HG02852 (cell line): ENCODE measurements around the gene NCKIPSD.

Experiments used
- ATAC-seq: cut with Tn5 transposase; IDR thresholded peaks from one replicate; pipeline ENCODE4 v1.9.1; 2021; ENCODE audit warnings: mild to moderate bottlenecking, moderate library complexity; ENCODE audit not compliant: unreplicated experiment

Gene NCKIPSD

GRCh38 chr3:48651771-48652170, 33.9 kb downstream of the NCKIPSD start:
- ATAC-seq = no peak

- ATAC-seq = no peak
Observed at GRCh38 chr3:48650723-48651122, 35.0 kb downstream of the NCKIPSD start.

DNA sequence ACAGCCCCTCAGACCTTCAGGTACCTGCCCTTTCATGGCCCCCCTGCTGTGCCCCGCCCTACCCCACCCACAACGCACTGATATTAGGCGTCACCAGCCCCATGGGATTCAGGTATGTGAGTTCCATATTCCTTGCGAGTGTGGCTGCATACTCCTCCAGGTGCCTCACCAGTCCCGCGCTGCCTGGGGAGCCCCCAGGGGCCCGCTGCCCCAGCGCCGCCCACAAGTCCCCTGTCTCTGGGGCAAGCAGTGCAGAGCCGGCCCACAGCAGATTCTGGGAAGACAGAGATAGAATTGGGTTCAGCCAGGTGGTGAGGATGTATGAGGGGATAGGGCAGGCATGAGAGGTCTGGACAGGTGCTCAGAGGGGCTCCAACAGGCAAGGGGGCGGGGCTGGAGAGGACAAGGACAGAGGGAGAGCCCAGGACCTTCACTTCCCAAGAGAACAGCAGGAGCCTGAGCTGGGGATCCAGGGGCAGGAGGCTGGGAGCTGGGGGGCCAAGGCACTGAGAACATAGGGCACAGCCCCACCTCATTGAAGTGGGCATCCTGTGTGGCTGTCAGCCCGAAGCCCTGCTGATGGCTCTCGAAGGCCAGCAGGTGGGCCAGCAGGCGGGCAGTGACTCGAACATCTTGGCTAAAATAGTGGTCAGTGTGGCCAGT, 37.4 kb downstream of the NCKIPSD start:
- no peak for ATAC-seq

DNA sequence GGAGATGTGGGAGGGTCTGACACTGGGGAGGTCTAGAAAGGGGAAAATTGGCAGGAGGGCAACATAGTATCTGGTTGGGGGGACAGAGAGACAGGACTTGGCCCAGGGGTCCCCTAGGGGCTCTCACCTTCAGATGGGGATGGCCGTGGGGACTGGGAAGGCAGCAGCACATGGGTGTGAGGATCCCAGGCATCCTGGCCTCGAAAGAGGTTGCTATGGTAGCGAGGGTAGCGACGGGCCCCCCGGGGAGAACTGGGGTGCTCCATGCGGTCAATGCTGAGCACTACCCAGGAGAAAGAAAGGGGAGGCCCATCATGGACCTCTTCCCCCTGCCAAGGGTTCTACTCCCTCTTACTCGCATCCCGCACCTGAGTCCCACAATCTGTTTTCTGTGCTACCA, 38.0 kb downstream of the NCKIPSD start:
- ATAC-seq = no peak

- ATAC-seq = no peak
Observed at GRCh38 chr3:48644898-48645760, 40.6 kb downstream of the NCKIPSD start.

DNA sequence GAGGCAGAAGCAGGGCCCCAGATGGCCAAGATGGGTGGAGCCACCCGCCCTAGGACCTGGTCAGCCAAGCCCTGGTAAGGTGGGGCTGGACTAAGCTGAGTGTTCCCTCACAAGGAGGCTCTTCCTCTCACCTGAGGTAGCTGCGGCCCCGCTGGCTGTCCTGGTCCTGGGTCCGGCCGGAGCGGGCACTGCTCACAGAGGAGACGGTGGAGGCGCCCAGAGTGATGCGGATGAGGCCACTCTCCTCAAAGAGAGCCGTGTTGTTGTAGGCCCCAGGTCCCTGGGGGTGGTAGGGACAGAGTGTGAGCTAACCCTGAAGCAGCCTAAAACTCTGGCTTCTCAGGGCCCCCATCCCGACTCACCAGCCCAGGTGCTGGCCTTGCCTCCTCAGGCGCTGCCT, 43.1 kb downstream of the NCKIPSD start:
- no peak for ATAC-seq

DNA sequence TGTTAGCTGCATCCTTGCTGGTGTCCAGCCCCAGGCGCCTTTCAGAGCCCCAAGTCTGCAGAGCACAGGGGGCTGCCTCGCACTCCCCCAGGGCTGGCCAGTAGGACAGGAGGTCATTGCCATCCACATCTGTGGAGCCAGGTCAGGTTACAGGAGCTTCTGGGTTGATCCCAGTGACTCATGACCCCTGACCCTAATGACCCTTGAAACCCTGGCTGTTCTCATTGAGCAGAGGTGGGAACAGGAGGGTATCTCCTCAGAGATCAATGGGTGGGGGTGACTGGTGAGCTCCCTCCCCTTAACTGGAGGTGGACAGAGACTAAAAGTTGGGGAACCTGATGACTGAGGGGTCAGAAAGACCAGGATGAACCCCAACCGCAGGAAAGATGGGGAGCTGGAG, 44.3 kb downstream of the NCKIPSD start:
- no peak for ATAC-seq

GRCh38 chr3:48639944-48640606, 45.6 kb downstream of the NCKIPSD start:
- ATAC-seq = no peak

DNA sequence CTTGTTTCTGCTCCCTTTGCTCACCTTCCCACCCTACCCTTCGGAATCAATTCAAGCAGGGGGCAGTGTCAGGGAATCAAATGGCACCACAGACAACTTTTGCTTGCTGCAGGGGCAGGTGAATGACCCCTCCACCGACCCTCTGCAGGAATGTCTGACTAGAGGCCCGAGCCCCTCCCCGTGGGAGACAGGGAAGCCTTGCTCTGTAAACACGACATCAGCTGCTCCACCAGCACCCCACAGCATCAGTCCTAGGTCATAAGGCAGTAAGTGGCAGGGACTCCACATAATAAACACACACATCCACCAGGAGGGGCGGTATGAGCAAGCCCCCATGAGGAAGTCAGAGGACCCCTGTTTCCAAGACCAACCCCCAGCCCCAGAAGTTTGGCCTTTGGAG, 48.4 kb downstream of the NCKIPSD start:
- ATAC-seq = no peak

GRCh38 chr3:48636149-48636655, 49.5 kb downstream of the NCKIPSD start:
- ATAC-seq = no peak

DNA sequence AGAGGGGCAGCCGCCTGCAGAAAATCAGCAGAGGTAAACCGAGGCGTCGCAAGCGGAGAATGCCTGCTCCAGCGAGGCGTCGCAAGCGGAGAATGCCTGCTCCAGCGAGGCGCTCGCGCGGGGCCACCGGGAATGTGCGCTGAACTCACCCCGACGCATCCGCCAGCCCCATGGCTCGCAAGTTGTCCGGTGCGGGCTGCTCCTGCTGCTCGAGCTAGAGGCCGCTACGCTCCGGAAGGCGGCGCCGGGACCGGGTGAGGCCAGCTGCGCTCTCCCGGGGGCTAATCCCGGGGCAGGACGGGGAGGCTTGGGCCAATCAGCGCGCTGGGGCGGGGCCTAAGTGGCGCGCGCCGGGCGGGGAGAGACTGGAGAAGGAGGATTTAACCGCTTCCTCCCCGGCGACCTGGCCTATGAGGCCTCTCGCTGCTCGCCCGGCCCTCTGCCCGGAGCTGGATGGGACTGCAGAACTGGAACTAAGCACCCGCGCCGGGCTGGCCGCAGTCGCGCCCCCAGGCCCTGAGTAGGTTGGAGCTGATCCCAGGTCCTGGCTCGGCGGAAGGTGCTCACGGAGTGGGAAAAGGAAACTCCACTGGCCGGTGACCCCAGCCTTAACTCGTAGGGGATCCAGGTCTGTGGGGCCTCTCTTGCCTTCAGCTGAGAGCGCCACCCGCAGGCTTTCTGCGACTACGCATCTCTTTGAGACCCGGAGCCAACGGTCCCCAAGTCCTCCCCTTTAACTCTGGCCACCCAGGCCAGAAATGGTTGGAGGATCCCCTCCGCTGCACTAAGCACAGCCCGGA, 50.3 kb downstream of the NCKIPSD start, which contains the start of gene SLC26A6:
Gene SLC26A6 (minus strand): TSS at position 240 of the 800 bp plus-strand sequence. CDS start 68 bp downstream, at position 172.
- ATAC-seq = peak; percentile 91

- ATAC-seq = peak; percentile 18
Observed at GRCh38 chr3:48634661-48635221, 51.0 kb downstream of the NCKIPSD start.

GRCh38 chr3:48633743-48634142, 52.0 kb downstream of the NCKIPSD start:
- no peak for ATAC-seq

DNA sequence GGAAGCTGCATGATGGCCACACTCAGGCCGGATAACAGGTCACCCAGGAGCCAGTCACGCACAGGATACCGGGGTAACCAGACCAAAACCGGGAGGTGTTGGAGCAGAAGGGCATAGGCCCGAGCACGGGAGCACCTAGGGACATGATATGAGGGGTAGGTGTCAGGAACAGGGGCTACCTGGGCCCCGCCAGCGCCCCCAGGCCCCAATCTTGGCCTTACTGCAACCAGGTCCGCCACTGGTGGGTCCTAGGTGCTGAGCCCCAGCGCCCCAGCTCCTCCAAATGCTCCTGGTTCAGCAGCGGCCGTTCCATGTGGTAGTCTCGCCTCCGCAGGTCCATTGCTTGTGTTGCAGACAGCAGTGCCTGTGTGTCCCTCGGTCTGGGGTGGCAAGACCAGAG, 52.5 kb downstream of the NCKIPSD start:
- no peak for ATAC-seq

DNA sequence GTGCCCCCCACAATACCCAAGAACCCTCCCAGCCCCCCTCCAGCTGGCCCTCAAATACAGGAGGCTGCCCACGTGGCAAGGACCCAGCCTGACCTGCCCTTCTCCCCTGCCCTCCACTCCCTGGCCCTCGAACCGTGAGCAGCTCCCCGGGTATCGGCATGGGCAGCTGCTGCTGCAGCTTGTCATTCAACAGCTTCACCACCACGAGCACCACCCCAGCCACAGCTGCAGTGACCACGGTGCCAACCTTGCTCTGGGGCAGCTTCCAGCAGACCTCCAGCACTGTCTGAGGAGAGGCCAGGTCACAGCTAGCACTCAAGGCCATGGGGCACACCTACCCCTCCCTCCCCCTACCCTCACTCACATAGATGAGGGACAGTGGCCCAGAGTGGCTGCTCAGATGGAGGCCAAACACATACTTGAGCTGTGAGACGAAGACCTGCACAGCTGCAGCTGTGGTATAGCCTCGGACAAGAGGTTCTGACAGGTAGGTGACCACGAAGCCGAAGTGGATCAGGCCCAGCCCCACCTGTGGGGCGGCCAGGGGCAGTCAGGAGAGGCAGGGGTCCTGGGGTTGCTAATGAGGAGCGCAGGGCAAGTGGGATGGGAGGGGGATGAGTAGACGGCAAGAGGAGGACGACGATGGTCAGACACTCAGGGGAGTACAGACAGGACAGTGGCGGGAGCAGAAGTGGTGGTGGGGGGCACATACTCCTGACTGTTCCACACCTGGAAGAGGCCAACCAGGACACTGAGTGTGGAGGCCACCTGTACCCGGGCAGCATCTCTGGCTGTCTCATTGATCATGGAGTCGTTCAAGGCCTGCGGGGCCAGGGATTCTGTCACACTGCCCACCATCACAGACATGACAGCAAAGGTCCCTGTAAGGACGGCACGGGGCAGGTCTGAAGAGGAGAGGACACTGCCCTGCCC, 53.9 kb downstream of the NCKIPSD start:
- no peak for ATAC-seq

- no peak for ATAC-seq
Observed at GRCh38 chr3:48630833-48631232, 54.9 kb downstream of the NCKIPSD start.

- no peak for ATAC-seq
Observed at GRCh38 chr3:48630407-48630806, 55.3 kb downstream of the NCKIPSD start.

DNA sequence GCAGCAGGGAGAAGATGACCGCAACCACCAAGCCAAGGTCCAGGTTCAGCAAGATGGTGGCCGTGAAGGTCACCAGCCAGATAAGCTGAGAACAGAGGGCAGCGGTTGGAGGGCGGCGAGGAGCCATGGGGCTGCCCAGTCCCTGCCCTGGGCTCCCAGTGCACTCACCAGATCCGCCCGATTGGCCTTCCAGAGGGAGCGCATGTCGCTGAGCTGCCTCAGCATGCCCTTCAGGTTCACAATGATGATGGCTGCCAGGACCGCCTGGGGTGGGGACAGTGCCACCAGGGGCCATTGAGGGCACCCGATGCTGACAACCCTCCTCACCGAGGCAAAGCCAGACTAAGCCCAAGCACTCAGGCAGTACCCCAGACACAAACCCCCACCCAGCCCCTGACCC, 55.8 kb downstream of the NCKIPSD start:
- ATAC-seq = no peak
